ENCODE measurements around the gene CDK14. TPM values are rescaled to one million over a fixed set of nuclear protein-coding genes. Genes with fewer than 3 reads are reported as not detected.
A peak's percentile ranks its signal among the peaks of the same experiment; 100 is the strongest.

CDK14 gene
- total and polyA plus RNA-seq, 2 of the 8 experiments (the other 6 are each of a cell fraction or from before 2014, with no cell fraction given) = 5.5 to 47.3 TPM

DNA sequence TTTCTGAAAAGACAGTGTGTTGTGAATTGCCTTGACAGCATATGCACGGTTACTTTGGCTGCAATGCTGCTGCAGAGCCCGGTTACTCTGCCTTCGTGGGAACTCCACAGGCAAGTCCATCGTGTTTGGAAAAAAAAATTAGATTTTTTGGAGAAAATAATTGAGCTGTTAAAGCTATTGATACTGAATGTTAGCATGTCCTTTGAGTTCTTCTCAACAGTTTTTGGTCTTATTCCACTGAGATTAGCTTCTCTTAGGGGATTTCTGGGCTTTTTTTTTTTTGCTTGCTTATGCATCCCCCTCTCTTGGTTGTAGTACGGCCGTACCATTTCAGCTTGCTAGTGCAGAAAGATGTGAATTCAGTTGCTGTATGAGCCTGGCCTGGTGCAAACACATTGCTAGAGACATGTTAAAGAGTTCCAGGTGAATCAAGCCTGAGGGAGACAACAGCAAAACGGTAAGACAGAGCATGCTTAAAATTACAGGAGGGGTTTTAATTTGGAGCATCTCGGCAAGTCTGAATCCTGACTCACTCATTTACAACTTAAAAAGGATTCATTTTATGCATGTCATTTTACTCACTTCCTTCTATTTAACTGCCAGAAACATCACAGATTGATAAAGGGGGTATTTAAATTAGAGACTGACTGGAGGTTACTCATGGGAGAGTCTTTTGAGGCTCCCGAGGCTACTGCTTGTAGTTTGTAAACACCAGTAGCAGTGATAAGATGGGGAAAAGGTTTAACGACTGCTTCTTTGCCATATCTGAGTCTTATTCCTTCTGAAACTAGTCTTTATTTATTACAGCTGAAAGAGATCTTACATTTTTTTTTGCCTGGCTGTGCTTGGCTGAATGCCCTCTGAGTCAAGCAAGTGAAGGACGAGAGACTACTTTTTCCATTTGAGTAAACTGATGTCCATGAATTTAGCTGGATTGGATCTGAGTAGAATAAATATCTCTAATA, 113.7 kb downstream of the CDK14 start:
- no peaks in the 10 kb centered on the region; the same call in 1 of the 2 replicates for H3K23me2 ChIP-seq (ENCODE audit: low read depth, low read length)
- H2AK5ac ChIP-seq (ENCODE audit: low read depth, low read length) = no peak overlapping the region
- CTCF ChIA-PET (ENCODE audit: partially characterized antibody) = interaction anchor here (0.6 to 6.2 kb wide), 30 partner anchors 8 to 539 kb away, joined by 3 to 66 read pairs (median 6); no protein-coding TSS in a partner anchor
- no peaks in the 10 kb centered on the region; a peak in 1 of 8 replicates for H3K36me3 ChIP-seq (ENCODE audit: control insufficient read depth in 2 of 4, insufficient read depth in 4 of 4, low read length in 3 of 4)
- H3K27ac ChIP-seq (ENCODE audit: low read depth, low read length) = no peak overlapping the region
- no peaks in the 10 kb centered on the region for H3K79me2 ChIP-seq (ENCODE audit: control insufficient read depth in 1 of 2, insufficient read depth in 2 of 2, low read length in 2 of 2)
- H3K14ac ChIP-seq (ENCODE audit: insufficient read length) = no peak overlapping the region
- TF ChIP-seq POU5F1 (IDR thresholded peaks at IDR 0.05; ENCODE audit: low read depth, low read length) (no peak), RFX5 (IDR thresholded peaks at IDR 0.05; ENCODE audit: borderline replicate concordance, low read depth, low read length) (no peak), BACH1 (IDR thresholded peaks at IDR 0.05; ENCODE audit: low read length) (no peak)
- TF ChIP-seq, protein P1, sequence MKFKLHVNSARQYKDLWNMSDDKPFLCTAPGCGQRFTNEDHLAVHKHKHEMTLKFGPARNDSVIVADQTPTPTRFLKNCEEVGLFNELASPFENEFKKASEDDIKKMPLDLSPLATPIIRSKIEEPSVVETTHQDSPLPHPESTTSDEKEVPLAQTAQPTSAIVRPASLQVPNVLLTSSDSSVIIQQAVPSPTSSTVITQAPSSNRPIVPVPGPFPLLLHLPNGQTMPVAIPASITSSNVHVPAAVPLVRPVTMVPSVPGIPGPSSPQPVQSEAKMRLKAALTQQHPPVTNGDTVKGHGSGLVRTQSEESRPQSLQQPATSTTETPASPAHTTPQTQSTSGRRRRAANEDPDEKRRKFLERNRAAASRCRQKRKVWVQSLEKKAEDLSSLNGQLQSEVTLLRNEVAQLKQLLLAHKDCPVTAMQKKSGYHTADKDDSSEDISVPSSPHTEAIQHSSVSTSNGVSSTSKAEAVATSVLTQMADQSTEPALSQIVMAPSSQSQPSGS (IDR thresholded peaks at IDR 0.05; ENCODE audit: low read length) = no peak
- no peak overlapping the region for H2BK120ac ChIP-seq (replicated peaks; ENCODE audit: low read depth, low read length)
- H4K91ac ChIP-seq (replicated peaks; ENCODE audit: insufficient read length, low read length) = no peak overlapping the region
- no peak for FAIRE-seq
- no peak overlapping the region for H2BK15ac ChIP-seq (ENCODE audit: low read length)
- H3K4ac ChIP-seq (replicated peaks; ENCODE audit: insufficient read length, low read depth, low read length) = no peak overlapping the region
- H2BK5ac ChIP-seq (ENCODE audit: low read depth, low read length) = no peak overlapping the region
- H3K4me3 ChIP-seq (ENCODE audit: extremely low read depth in 1 of 4, insufficient read depth in 2 of 4, low read depth in 3 of 4, low read length in 4 of 4) = no peak overlapping the region
- H4K5ac ChIP-seq (ENCODE audit: insufficient read length, low read depth, low read length) = no peak overlapping the region
- H4K8ac ChIP-seq (ENCODE audit: extremely low read depth, insufficient read depth, low read length) = no peak overlapping the region
- peaks cover 3 to 22% (median 13%) of the 10 kb centered on the region in 4 experiments for H3K4me1 ChIP-seq (replicated peaks in 1 of 4; ENCODE audit: control insufficient read depth in 3 of 4, insufficient read depth in 4 of 4, low read length in 3 of 4)
- WGBS, 2 experiments (ENCODE audit: extremely low coverage in 1 of 2, insufficient coverage in 1 of 2, insufficient read length in 1 of 2, insufficient replicate concordance in 2 of 2, low coverage in 1 of 2, low lambda C conversion rate in 2 of 2, missing lambda C conversion rate in 1 of 2) = 63% methylated on average over 11 of the region's 11 CpGs; no CpG with 5 or more reads in 1 of the 2 experiments
- no peak overlapping the region for H2BK20ac ChIP-seq (ENCODE audit: low read length)
- H3K18ac ChIP-seq (ENCODE audit: extremely low read depth, low read length) = peak overlapping the region; percentile 51; the same call in 1 of the 2 replicates
- peaks cover 6 to 8% of the 10 kb centered on the region in 2 experiments; a peak in 1 of 4 replicates for H3K9me3 ChIP-seq (ENCODE audit: insufficient read depth in 2 of 2, low read depth in 1 of 2, low read length in 1 of 2)
- POLR2A ChIA-PET (ENCODE audit: partially characterized antibody) = interaction anchor here (0.6 to 1.1 kb wide), 2 partner anchors 11 to 108 kb away, joined by 3 to 4 read pairs; no protein-coding TSS in a partner anchor
- no peaks in the 10 kb centered on the region for H4K20me1 ChIP-seq (replicated peaks in 1 of 2; ENCODE audit: control insufficient read depth in 1 of 2, insufficient read depth in 2 of 2, low read length in 2 of 2)
- H3K4me2 ChIP-seq (ENCODE audit: insufficient read depth in 1 of 2, low read depth in 2 of 2, low read length in 2 of 2) = no peak overlapping the region
- H3K56ac ChIP-seq (replicated peaks; ENCODE audit: insufficient read length, low read depth, low read length) = no peak overlapping the region
- DNase-seq (ENCODE audit: low read depth in 1 of 2, low spot score in 2 of 2) = no peak
- no peaks in the 10 kb centered on the region for H3K27me3 ChIP-seq (replicated peaks in 1 of 4; ENCODE audit: control insufficient read depth in 3 of 4, extremely low read depth in 1 of 4, insufficient read depth in 3 of 4, low read length in 3 of 4)
- peak overlapping the region; percentile 71; the same call in 1 of the 2 replicates for H2BK12ac ChIP-seq (ENCODE audit: low read depth, low read length)
- no peak overlapping the region; a peak in 1 of 7 replicates for H3K9ac ChIP-seq (replicated peaks in 1 of 4; ENCODE audit: extremely low read depth in 1 of 4, low read depth in 3 of 4, low read length in 3 of 4)
- H3K79me1 ChIP-seq (ENCODE audit: low read depth, low read length) = no peaks in the 10 kb centered on the region
- H3K23ac ChIP-seq (ENCODE audit: insufficient read length) = no peak overlapping the region
- H2AFZ ChIP-seq (ENCODE audit: low read length) = no peak overlapping the region
